Measurements from ENCODE around the gene ST8SIA6.
A peak's percentile ranks its signal among the peaks of the same experiment; 100 is the strongest.

The ST8SIA6 gene

DNA sequence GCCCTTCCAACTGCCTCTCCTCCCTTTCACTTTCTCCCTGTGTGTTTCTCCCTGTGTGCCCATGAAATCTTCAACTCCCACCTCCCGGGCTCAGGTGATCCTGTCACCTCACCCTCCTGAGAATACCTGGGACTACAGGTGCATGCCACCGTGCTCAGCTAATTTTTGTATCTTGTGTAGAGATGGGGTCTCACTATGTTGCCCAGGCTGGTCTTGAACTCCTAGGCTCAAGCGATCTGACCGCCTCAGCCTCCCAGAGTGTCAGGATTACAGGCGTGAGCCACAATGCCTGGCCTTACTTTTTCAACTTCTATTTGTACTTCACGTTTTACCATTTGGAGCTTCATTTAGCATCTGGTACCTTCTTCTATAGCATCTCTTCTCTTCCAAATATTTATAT, 24.9 kb downstream of the ST8SIA6 start:
- FAIRE-seq (no peak), DNase-seq (ENCODE audit: insufficient read length, low spot score) (no peak)
- TF ChIP-seq POU2F2 (IDR thresholded peaks at IDR 0.05; ENCODE audit: low read depth, low read length): no peak
- no peak for TF ChIP-seq TAF1 (IDR thresholded peaks at IDR 0.05; ENCODE audit: low read depth, low read length)
- no peak for TF ChIP-seq PAX5 (IDR thresholded peaks at IDR 0.05; ENCODE audit: insufficient read depth, low read length, severe bottlenecking)
- no peak for TF ChIP-seq SPI1 (IDR thresholded peaks at IDR 0.05; ENCODE audit: low read depth, low read length)
- TF ChIP-seq POLR2AphosphoS5 (IDR thresholded peaks at IDR 0.05; ENCODE audit: low read depth, low read length): no peak
- no peak for TF ChIP-seq POLR2A (IDR thresholded peaks at IDR 0.05; ENCODE audit: low read depth, low read length)

GRCh38 chr10:17428351-17429097, 25.9 kb downstream of the ST8SIA6 start:
- TF ChIP-seq POLR2A (IDR thresholded peaks at IDR 0.05; ENCODE audit: low read depth, low read length) (no peak), TAF1 (IDR thresholded peaks at IDR 0.05; ENCODE audit: low read depth, low read length) (no peak), POU2F2 (IDR thresholded peaks at IDR 0.05; ENCODE audit: low read depth, low read length) (no peak), SPI1 (IDR thresholded peaks at IDR 0.05; ENCODE audit: low read depth, low read length) (no peak), PAX5 (IDR thresholded peaks at IDR 0.05; ENCODE audit: insufficient read depth, low read length, severe bottlenecking) (no peak), POLR2AphosphoS5 (IDR thresholded peaks at IDR 0.05; ENCODE audit: low read depth, low read length) (no peak)
- FAIRE-seq: peak; percentile 87
- DNase-seq (ENCODE audit: insufficient read length, low spot score): no peak

DNA sequence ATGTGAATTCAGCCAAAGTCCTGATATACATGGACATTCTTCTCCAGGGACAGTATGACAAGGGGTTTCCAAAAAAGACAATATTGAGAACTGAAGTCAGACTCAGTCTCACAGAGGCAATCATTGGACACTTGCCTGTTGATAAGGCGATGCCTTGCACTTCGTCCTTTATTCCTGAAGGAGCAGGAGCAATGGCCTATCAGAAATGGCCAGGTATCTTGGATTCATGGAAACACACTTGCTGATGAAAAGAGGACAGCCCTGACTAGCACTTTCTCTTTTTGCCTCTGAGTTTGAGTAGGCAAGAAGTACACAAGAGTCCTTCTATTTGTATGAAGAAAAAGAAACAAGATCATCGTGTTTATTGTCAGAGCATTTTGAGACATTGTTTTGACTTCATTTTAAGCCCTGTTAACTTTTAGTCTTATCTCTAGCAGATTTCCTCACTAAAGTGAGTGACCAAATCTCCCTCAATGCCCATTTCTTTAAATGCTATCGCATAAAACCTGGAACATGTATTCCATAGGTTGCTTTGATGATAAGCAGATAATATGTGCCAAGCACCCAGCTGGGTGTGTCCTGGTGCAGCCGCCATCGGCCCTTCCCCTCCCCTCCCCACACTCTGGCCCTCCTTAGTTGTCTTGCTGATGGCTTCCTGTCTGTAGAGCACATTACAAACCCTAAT, 26.6 kb downstream of the ST8SIA6 start:
- FAIRE-seq (no peak), DNase-seq (ENCODE audit: insufficient read length, low spot score) (no peak)
- TF ChIP-seq POLR2AphosphoS5 (IDR thresholded peaks at IDR 0.05; ENCODE audit: low read depth, low read length) (no peak), PAX5 (IDR thresholded peaks at IDR 0.05; ENCODE audit: insufficient read depth, low read length, severe bottlenecking) (no peak), SPI1 (IDR thresholded peaks at IDR 0.05; ENCODE audit: low read depth, low read length) (no peak), POLR2A (IDR thresholded peaks at IDR 0.05; ENCODE audit: low read depth, low read length) (no peak), TAF1 (IDR thresholded peaks at IDR 0.05; ENCODE audit: low read depth, low read length) (no peak), POU2F2 (IDR thresholded peaks at IDR 0.05; ENCODE audit: low read depth, low read length) (no peak)

GRCh38 chr10:17427201-17427600, 27.2 kb downstream of the ST8SIA6 start:
- DNase-seq (ENCODE audit: insufficient read length, low spot score) (no peak), FAIRE-seq (no peak)
- TF ChIP-seq POLR2A (IDR thresholded peaks at IDR 0.05; ENCODE audit: low read depth, low read length) (no peak), TAF1 (IDR thresholded peaks at IDR 0.05; ENCODE audit: low read depth, low read length) (no peak), POLR2AphosphoS5 (IDR thresholded peaks at IDR 0.05; ENCODE audit: low read depth, low read length) (no peak)

GRCh38 chr10:17426263-17426750, 28.1 kb downstream of the ST8SIA6 start:
- TF ChIP-seq PAX5 (IDR thresholded peaks at IDR 0.05; ENCODE audit: insufficient read depth, low read length, severe bottlenecking): no peak
- no peak for TF ChIP-seq POLR2AphosphoS5 (IDR thresholded peaks at IDR 0.05; ENCODE audit: low read depth, low read length)
- TF ChIP-seq SPI1 (IDR thresholded peaks at IDR 0.05; ENCODE audit: low read depth, low read length): no peak
- TF ChIP-seq POU2F2 (IDR thresholded peaks at IDR 0.05; ENCODE audit: low read depth, low read length): no peak
- no peak for TF ChIP-seq TAF1 (IDR thresholded peaks at IDR 0.05; ENCODE audit: low read depth, low read length)
- no peak for TF ChIP-seq POLR2A (IDR thresholded peaks at IDR 0.05; ENCODE audit: low read depth, low read length)

GRCh38 chr10:17425584-17426262, 28.7 kb downstream of the ST8SIA6 start:
- DNase-seq (ENCODE audit: insufficient read length, low spot score) (no peak), FAIRE-seq (no peak)
- TF ChIP-seq TAF1 (IDR thresholded peaks at IDR 0.05; ENCODE audit: low read depth, low read length): no peak
- TF ChIP-seq POLR2AphosphoS5 (IDR thresholded peaks at IDR 0.05; ENCODE audit: low read depth, low read length): no peak

More at GRCh38 chr10:17426263-17426750, 28.1 kb downstream of the ST8SIA6 start:
- FAIRE-seq (no peak), DNase-seq (ENCODE audit: insufficient read length, low spot score) (no peak)

GRCh38 chr10:17423632-17424186, 30.7 kb downstream of the ST8SIA6 start:
- FAIRE-seq (no peak), DNase-seq (ENCODE audit: insufficient read length, low spot score) (no peak)
- no peak for TF ChIP-seq POLR2AphosphoS5 (IDR thresholded peaks at IDR 0.05; ENCODE audit: low read depth, low read length)
- no peak for TF ChIP-seq PAX5 (IDR thresholded peaks at IDR 0.05; ENCODE audit: insufficient read depth, low read length, severe bottlenecking)
- TF ChIP-seq POU2F2 (IDR thresholded peaks at IDR 0.05; ENCODE audit: low read depth, low read length): no peak
- no peak for TF ChIP-seq SPI1 (IDR thresholded peaks at IDR 0.05; ENCODE audit: low read depth, low read length)
- TF ChIP-seq POLR2A (IDR thresholded peaks at IDR 0.05; ENCODE audit: low read depth, low read length): no peak

DNA sequence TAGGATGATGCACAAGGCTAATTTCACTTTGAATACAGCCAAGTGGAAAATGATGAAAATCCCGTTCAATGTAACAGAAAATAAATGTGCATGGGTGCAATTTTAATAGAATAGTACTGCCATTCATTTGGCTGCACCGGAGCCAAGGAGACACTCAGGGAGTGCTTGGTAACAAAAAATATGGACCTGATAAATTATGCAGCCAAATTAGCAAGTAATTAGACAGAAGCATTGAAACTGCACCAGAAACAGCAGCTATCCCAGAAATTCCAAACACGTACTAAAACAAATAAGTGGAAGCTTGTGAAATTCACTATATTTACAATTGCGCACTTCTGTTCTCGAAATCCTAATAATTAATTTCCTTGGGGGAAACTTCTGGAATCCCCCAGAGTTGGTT, 31.5 kb downstream of the ST8SIA6 start:
- no peak for TF ChIP-seq TAF1 (IDR thresholded peaks at IDR 0.05; ENCODE audit: low read depth, low read length)
- TF ChIP-seq PAX5 (IDR thresholded peaks at IDR 0.05; ENCODE audit: insufficient read depth, low read length, severe bottlenecking): no peak
- no peak for TF ChIP-seq SPI1 (IDR thresholded peaks at IDR 0.05; ENCODE audit: low read depth, low read length)
- TF ChIP-seq POU2F2 (IDR thresholded peaks at IDR 0.05; ENCODE audit: low read depth, low read length): no peak
- TF ChIP-seq POLR2AphosphoS5 (IDR thresholded peaks at IDR 0.05; ENCODE audit: low read depth, low read length): no peak
- TF ChIP-seq POLR2A (IDR thresholded peaks at IDR 0.05; ENCODE audit: low read depth, low read length): no peak
- no peak for DNase-seq (ENCODE audit: insufficient read length, low spot score)
- FAIRE-seq: no peak

DNA sequence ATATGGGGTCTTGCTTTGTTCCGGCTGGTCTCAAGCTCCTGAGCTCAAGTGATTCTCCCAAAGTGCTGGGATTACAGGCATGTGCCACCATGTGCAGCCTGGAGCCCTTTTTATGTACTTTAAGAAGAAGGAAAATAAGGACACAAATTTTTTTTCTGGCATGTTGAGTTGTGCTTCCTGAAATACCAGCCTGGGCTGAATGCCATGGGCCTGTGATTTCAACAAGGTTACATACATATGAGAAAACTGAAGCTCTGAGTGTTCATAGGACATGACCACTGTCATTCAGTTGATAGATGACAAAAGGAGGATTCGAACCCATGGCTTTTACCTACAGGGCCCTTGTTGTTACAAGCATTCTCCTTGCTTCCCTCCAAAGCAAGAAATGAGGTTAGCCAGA, 36.1 kb downstream of the ST8SIA6 start:
- no peak for FAIRE-seq
- TF ChIP-seq POU2F2 (IDR thresholded peaks at IDR 0.05; ENCODE audit: low read depth, low read length) (no peak), SPI1 (IDR thresholded peaks at IDR 0.05; ENCODE audit: low read depth, low read length) (no peak), POLR2A (IDR thresholded peaks at IDR 0.05; ENCODE audit: low read depth, low read length) (no peak), PAX5 (IDR thresholded peaks at IDR 0.05; ENCODE audit: insufficient read depth, low read length, severe bottlenecking) (no peak), TAF1 (IDR thresholded peaks at IDR 0.05; ENCODE audit: low read depth, low read length) (no peak), POLR2AphosphoS5 (IDR thresholded peaks at IDR 0.05; ENCODE audit: low read depth, low read length) (no peak)
- DNase-seq (ENCODE audit: insufficient read length, low spot score): no peak
